Endothelial cell (in vitro differentiated cells): ENCODE data around the gene CACNG4. TPM values are rescaled to one million over a fixed set of nuclear protein-coding genes. Genes with fewer than 3 reads are reported as not detected.

ENCODE experiments used
- DNase-seq: peaks from one replicate; pipeline ENCODE4 v3.0.0; 2021; ENCODE audit warnings: low spot score
- H3K27ac Mint-ChIP-seq: one replicate; pipeline ENCODE4 v1.8.0; 2021; ENCODE audit warnings: mixed read lengths, inconsistent platforms; ENCODE audit not compliant: unreplicated experiment
- H3K27me3 Mint-ChIP-seq: one replicate; pipeline ENCODE4 v1.8.0; 2021; ENCODE audit warnings: mild to moderate bottlenecking, moderate library complexity, mixed read lengths, inconsistent platforms; ENCODE audit not compliant: unreplicated experiment
- H3K36me3 Mint-ChIP-seq: one replicate; pipeline ENCODE4 v1.8.0; 2021; ENCODE audit warnings: mild to moderate bottlenecking, low read depth, mixed read lengths, inconsistent platforms; ENCODE audit not compliant: unreplicated experiment
- H3K4me1 Mint-ChIP-seq: one replicate; pipeline ENCODE4 v1.8.0; 2021; ENCODE audit warnings: mild to moderate bottlenecking, mixed read lengths, inconsistent platforms; ENCODE audit not compliant: unreplicated experiment
- H3K4me3 Mint-ChIP-seq: one replicate; pipeline ENCODE4 v1.8.0; 2021; ENCODE audit warnings: mild to moderate bottlenecking, mixed read lengths, inconsistent platforms; ENCODE audit not compliant: unreplicated experiment
- H3K9me3 Mint-ChIP-seq: one replicate; pipeline ENCODE4 v1.8.0; 2021; ENCODE audit warnings: mixed read lengths, inconsistent platforms; ENCODE audit not compliant: unreplicated experiment
- CTCF ChIP-seq: fragments of 200-600 bp; sonication (generic); IDR thresholded peaks from one replicate; pipeline ENCODE4 v1.5.0; 2021; ENCODE audit warnings: antibody characterized with exemption; ENCODE audit not compliant: unreplicated experiment
- total RNA-seq: library from RNA; stranded (reverse); fragmentation: NEBNext Ultra II Directional; extraction: Animal tissue kit (Norgen Biotek cat#: 25700); gene quantifications from one replicate; pipeline ENCODE4 v1.2.1, GENCODE V29; 2021; ENCODE audit not compliant: unreplicated experiment

The CACNG4 gene
- total RNA-seq, 1 donor from 2014 or later = 0.33 TPM

- H3K27ac Mint-ChIP-seq = no peak overlapping the region
- peaks cover 7% of the 10 kb centered on the region for H3K9me3 Mint-ChIP-seq
- no peak for DNase-seq
- H3K4me1 Mint-ChIP-seq = no peaks in the 10 kb centered on the region
- peaks cover 11% of the 10 kb centered on the region for H3K36me3 Mint-ChIP-seq
- no peak overlapping the region for H3K4me3 Mint-ChIP-seq
- H3K27me3 Mint-ChIP-seq = peaks cover 1% of the 10 kb centered on the region
- TF ChIP-seq CTCF = no peak
These were observed 86.6 kb downstream of the CACNG4 start for GRCh38 chr17:67051155-67051538.

GRCh38 chr17:67051837-67052236 lies 87.3 kb downstream of the CACNG4 start:
- Mint-ChIP-seq H3K4me1 (no peaks in the 10 kb centered on the region), H3K27me3 (peaks cover 1% of the 10 kb centered on the region), H3K27ac (no peak overlapping the region), H3K9me3 (peaks cover 7% of the 10 kb centered on the region), H3K36me3 (peaks cover 11% of the 10 kb centered on the region), H3K4me3 (no peak overlapping the region)
- no peak for DNase-seq
- TF ChIP-seq CTCF = no peak

- peaks cover 11% of the 10 kb centered on the region for H3K36me3 Mint-ChIP-seq
- H3K4me3 Mint-ChIP-seq = no peak overlapping the region
These were observed 88.4 kb downstream of the CACNG4 start for GRCh38 chr17:67052720-67053437.

GRCh38 chr17:67053438-67054000 lies 89.0 kb downstream of the CACNG4 start:
- no peak for TF ChIP-seq CTCF
- H3K36me3 Mint-ChIP-seq = peaks cover 9% of the 10 kb centered on the region
- H3K9me3 Mint-ChIP-seq = peaks cover 6% of the 10 kb centered on the region
- peaks cover 1% of the 10 kb centered on the region for H3K27me3 Mint-ChIP-seq
- DNase-seq = no peak
- H3K4me1 Mint-ChIP-seq = no peaks in the 10 kb centered on the region
- no peak overlapping the region for H3K27ac Mint-ChIP-seq
- H3K4me3 Mint-ChIP-seq = no peak overlapping the region

More at GRCh38 chr17:67052720-67053437, 88.4 kb downstream of the CACNG4 start:
- Mint-ChIP-seq H3K27me3 (peaks cover 1% of the 10 kb centered on the region), H3K4me1 (no peaks in the 10 kb centered on the region), H3K9me3 (peaks cover 7% of the 10 kb centered on the region), H3K27ac (no peak overlapping the region)
- no peak for DNase-seq
- no peak for TF ChIP-seq CTCF

- H3K9me3 Mint-ChIP-seq = peaks cover under 1% of the 10 kb centered on the region
- DNase-seq = no peak
- H3K36me3 Mint-ChIP-seq = peaks cover 4% of the 10 kb centered on the region
- peaks cover 1% of the 10 kb centered on the region for H3K27me3 Mint-ChIP-seq
- no peak for TF ChIP-seq CTCF
- H3K4me1 Mint-ChIP-seq = no peaks in the 10 kb centered on the region
- H3K27ac Mint-ChIP-seq = no peak overlapping the region
- H3K4me3 Mint-ChIP-seq = no peak overlapping the region
These were observed 89.6 kb downstream of the CACNG4 start for GRCh38 chr17:67054011-67054591.
